NCI-H2107 treated with DMSO at 0.1 percent for 48 hours (cell line): ENCODE results near the gene MBIP.
A peak's percentile ranks its signal among the peaks of the same experiment; 100 is the strongest.
"Not testable (repeated sequence)": the region's sequence is repeated elsewhere in the genome, so short reads cannot be mapped to it uniquely, and the experiment has no call there.

Experiments
- DNase-seq: peaks from one replicate; lab custom pipeline; 2025; ENCODE audit not compliant: unreplicated experiment; lab: John Stamatoyannopoulos, UW

The MBIP gene

GRCh38 chr14:36320200-36320896 lies at the start of gene MBIP:
Gene MBIP (minus strand): TSS chr14:36320637. CDS start chr14:36320588, 49 bp downstream.
- DNase-seq = peak; percentile 99

- DNase-seq = no peak
These were observed 47.7 kb upstream of the MBIP start for GRCh38 chr14:36367985-36368774.

GRCh38 chr14:36365766-36366165 lies 45.3 kb upstream of the MBIP start:
- DNase-seq = no peak

GRCh38 chr14:36363704-36364103 lies 43.3 kb upstream of the MBIP start:
- DNase-seq = no peak

GRCh38 chr14:36362648-36363047 lies 42.2 kb upstream of the MBIP start:
- no peak for DNase-seq

GRCh38 chr14:36361210-36361853 lies 40.9 kb upstream of the MBIP start:
- no peak for DNase-seq

- no peak for DNase-seq
These were observed 36.4 kb upstream of the MBIP start for GRCh38 chr14:36356862-36357261.

GRCh38 chr14:36346052-36346451 lies 25.6 kb upstream of the MBIP start:
- DNase-seq = peak; percentile 100

- DNase-seq = no peak
These were observed 23.8 kb upstream of the MBIP start for GRCh38 chr14:36344211-36344610.

GRCh38 chr14:36341811-36342210 lies 21.4 kb upstream of the MBIP start:
- DNase-seq = not testable (repeated sequence)

- no peak for DNase-seq
These were observed 19.9 kb upstream of the MBIP start for GRCh38 chr14:36340276-36340890.

GRCh38 chr14:36339816-36340215 lies 19.4 kb upstream of the MBIP start:
- no peak for DNase-seq

GRCh38 chr14:36333119-36333518 lies 12.7 kb upstream of the MBIP start:
- no peak for DNase-seq

- DNase-seq = not testable (repeated sequence)
These were observed 7.1 kb upstream of the MBIP start for GRCh38 chr14:36327573-36327972.

- DNase-seq = no peak
These were observed 5.4 kb upstream of the MBIP start for GRCh38 chr14:36325853-36326252.

GRCh38 chr14:36324897-36325296 lies 4.5 kb upstream of the MBIP start:
- DNase-seq = no peak

GRCh38 chr14:36320897-36321381 lies 502 bp upstream of the MBIP start:
- DNase-seq = no peak

GRCh38 chr14:36319899-36320199 lies 588 bp downstream of the MBIP start:
- no peak for DNase-seq

- no peak for DNase-seq
These were observed 2.8 kb downstream of the MBIP start for GRCh38 chr14:36317650-36318049.

GRCh38 chr14:36316131-36316530 lies 4.3 kb downstream of the MBIP start:
- no peak for DNase-seq

GRCh38 chr14:36315159-36315853 lies 5.1 kb downstream of the MBIP start:
- DNase-seq = no peak
